Measurements from ENCODE around the gene SNCG. TPM values are rescaled to one million over a fixed set of nuclear protein-coding genes. Genes with fewer than 3 reads are reported as not detected.

The SNCG gene
- total and polyA plus RNA-seq, 2 of the 8 experiments (the other 6 are each of a cell fraction or from before 2014, with no cell fraction given), result 4.4 to 12.2 TPM

DNA sequence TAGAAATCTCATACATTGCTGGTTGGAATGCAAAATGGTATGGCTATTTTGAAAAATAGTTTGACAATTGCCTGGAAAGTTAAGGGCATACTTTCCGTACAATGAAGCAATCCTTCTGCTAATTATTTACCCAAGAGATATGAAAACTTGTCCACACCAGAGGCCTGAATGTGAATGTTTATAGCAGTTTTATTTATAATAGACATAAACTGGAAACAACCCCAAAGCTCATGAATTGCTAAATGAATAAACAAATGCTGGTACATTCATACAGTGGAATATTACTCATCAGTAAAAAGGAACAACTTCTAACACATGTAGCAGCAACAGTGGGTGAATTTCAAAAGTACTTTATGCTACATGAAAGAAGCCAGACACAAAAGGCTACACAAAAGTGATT, 43.7 kb upstream of the SNCG start:
- no peak overlapping the region for H3K18ac ChIP-seq (ENCODE audit: extremely low read depth, low read length)
- CTCF ChIA-PET (ENCODE audit: partially characterized antibody), result interaction anchor here (1.5 kb wide), 1 partner anchor 12 kb away, joined by 3 read pairs; no protein-coding TSS in a partner anchor
- peaks cover 18 to 67% (median 39%) of the 10 kb centered on the region in 4 experiments for H3K36me3 ChIP-seq (ENCODE audit: control insufficient read depth in 2 of 4, insufficient read depth in 4 of 4, low read length in 3 of 4)
- no peak for TF ChIP-seq TAF1 (IDR thresholded peaks at IDR 0.05; ENCODE audit: low read depth, low read length)
- TF ChIP-seq ZNF274 (IDR thresholded peaks at IDR 0.05; ENCODE audit: borderline replicate concordance, extremely low read depth, low read length), result no peak
- TF ChIP-seq, protein P1, sequence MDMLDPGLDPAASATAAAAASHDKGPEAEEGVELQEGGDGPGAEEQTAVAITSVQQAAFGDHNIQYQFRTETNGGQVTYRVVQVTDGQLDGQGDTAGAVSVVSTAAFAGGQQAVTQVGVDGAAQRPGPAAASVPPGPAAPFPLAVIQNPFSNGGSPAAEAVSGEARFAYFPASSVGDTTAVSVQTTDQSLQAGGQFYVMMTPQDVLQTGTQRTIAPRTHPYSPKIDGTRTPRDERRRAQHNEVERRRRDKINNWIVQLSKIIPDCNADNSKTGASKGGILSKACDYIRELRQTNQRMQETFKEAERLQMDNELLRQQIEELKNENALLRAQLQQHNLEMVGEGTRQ (IDR thresholded peaks at IDR 0.05; ENCODE audit: low read length), result no peak
- TF ChIP-seq, protein P2, sequence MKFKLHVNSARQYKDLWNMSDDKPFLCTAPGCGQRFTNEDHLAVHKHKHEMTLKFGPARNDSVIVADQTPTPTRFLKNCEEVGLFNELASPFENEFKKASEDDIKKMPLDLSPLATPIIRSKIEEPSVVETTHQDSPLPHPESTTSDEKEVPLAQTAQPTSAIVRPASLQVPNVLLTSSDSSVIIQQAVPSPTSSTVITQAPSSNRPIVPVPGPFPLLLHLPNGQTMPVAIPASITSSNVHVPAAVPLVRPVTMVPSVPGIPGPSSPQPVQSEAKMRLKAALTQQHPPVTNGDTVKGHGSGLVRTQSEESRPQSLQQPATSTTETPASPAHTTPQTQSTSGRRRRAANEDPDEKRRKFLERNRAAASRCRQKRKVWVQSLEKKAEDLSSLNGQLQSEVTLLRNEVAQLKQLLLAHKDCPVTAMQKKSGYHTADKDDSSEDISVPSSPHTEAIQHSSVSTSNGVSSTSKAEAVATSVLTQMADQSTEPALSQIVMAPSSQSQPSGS (IDR thresholded peaks at IDR 0.05; ENCODE audit: low read length), result no peak
- TF ChIP-seq, protein P3, sequence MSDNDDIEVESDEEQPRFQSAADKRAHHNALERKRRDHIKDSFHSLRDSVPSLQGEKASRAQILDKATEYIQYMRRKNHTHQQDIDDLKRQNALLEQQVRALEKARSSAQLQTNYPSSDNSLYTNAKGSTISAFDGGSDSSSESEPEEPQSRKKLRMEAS (IDR thresholded peaks at IDR 0.05), result no peak

More for the DNA sequence above, 43.7 kb upstream of the SNCG start:
- no peaks in the 10 kb centered on the region for H3K79me1 ChIP-seq (ENCODE audit: low read depth, low read length)
- no peaks in the 10 kb centered on the region for H3K4me1 ChIP-seq (replicated peaks in 1 of 4; ENCODE audit: control insufficient read depth in 3 of 4, insufficient read depth in 4 of 4, low read length in 3 of 4)
- no peak overlapping the region for H2AK5ac ChIP-seq (ENCODE audit: low read depth, low read length)
- H2BK12ac ChIP-seq (ENCODE audit: low read depth, low read length), result no peak overlapping the region
- H2BK20ac ChIP-seq (ENCODE audit: low read length), result no peak overlapping the region
- H2AFZ ChIP-seq (ENCODE audit: low read length), result no peak overlapping the region
- no peak overlapping the region for H2BK120ac ChIP-seq (replicated peaks; ENCODE audit: low read depth, low read length)
- H2BK15ac ChIP-seq (ENCODE audit: low read length), result no peak overlapping the region
- no peak for FAIRE-seq
- H3K4ac ChIP-seq (replicated peaks; ENCODE audit: insufficient read length, low read depth, low read length), result no peak overlapping the region
- no peak overlapping the region for H3K27ac ChIP-seq (ENCODE audit: low read depth, low read length)
- H4K8ac ChIP-seq (ENCODE audit: extremely low read depth, insufficient read depth, low read length), result no peak overlapping the region
- H3K4me3 ChIP-seq (ENCODE audit: extremely low read depth in 1 of 4, insufficient read depth in 2 of 4, low read depth in 3 of 4, low read length in 4 of 4), result no peak overlapping the region
- H4K20me1 ChIP-seq (replicated peaks in 1 of 2; ENCODE audit: control insufficient read depth in 1 of 2, insufficient read depth in 2 of 2, low read length in 2 of 2), result peaks cover 0 to under 1% of the 10 kb centered on the region in 2 experiments
- no peaks in the 10 kb centered on the region for H3K23me2 ChIP-seq (ENCODE audit: low read depth, low read length)
- WGBS, 2 experiments (ENCODE audit: extremely low coverage in 1 of 2, insufficient coverage in 1 of 2, insufficient read length in 1 of 2, insufficient replicate concordance in 2 of 2, low coverage in 1 of 2, low lambda C conversion rate in 2 of 2, missing lambda C conversion rate in 1 of 2), result 93% methylated on average over 1 of the region's 1 CpG; no CpG with 5 or more reads in 1 of the 2 experiments
- no peak overlapping the region for H3K23ac ChIP-seq (ENCODE audit: insufficient read length)
- no peak overlapping the region for H3K4me2 ChIP-seq (ENCODE audit: insufficient read depth in 1 of 2, low read depth in 2 of 2, low read length in 2 of 2)
- H2BK5ac ChIP-seq (ENCODE audit: low read depth, low read length), result no peak overlapping the region
- H3K9ac ChIP-seq (replicated peaks in 1 of 4; ENCODE audit: extremely low read depth in 1 of 4, low read depth in 3 of 4, low read length in 3 of 4), result no peak overlapping the region
- no peaks in the 10 kb centered on the region for H3K9me3 ChIP-seq (ENCODE audit: insufficient read depth in 2 of 2, low read depth in 1 of 2, low read length in 1 of 2)
- H4K91ac ChIP-seq (replicated peaks; ENCODE audit: insufficient read length, low read length), result no peak overlapping the region
- H3K27me3 ChIP-seq (replicated peaks in 1 of 4; ENCODE audit: control insufficient read depth in 3 of 4, extremely low read depth in 1 of 4, insufficient read depth in 3 of 4, low read length in 3 of 4), result no peaks in the 10 kb centered on the region
- no peaks in the 10 kb centered on the region for H3K79me2 ChIP-seq (ENCODE audit: control insufficient read depth in 1 of 2, insufficient read depth in 2 of 2, low read length in 2 of 2)
- DNase-seq (ENCODE audit: low read depth in 1 of 2, low spot score in 2 of 2), result no peak
- H4K5ac ChIP-seq (ENCODE audit: insufficient read length, low read depth, low read length), result no peak overlapping the region
- no peak overlapping the region for H3K14ac ChIP-seq (ENCODE audit: insufficient read length)
- POLR2A ChIA-PET (ENCODE audit: partially characterized antibody), result no interaction called here
- no peak overlapping the region for H3K56ac ChIP-seq (replicated peaks; ENCODE audit: insufficient read length, low read depth, low read length)

All from H1 (cell line).